Measurements from ENCODE around the gene PDZD11.
"Not testable (repeated sequence)": the region's sequence is repeated elsewhere in the genome, so short reads cannot be mapped to it uniquely, and the experiment has no call there.

The PDZD11 gene

GRCh38 chrX:70257423-70258288 lies 32.1 kb downstream of the PDZD11 start:
- DNase-seq (ENCODE audit: low read depth): no peak

- DNase-seq (ENCODE audit: low read depth): peak; percentile 22
These were observed 34.3 kb downstream of the PDZD11 start for GRCh38 chrX:70255452-70255851.

- DNase-seq (ENCODE audit: low read depth): no peak
These were observed 34.8 kb downstream of the PDZD11 start for GRCh38 chrX:70254909-70255308.

DNA sequence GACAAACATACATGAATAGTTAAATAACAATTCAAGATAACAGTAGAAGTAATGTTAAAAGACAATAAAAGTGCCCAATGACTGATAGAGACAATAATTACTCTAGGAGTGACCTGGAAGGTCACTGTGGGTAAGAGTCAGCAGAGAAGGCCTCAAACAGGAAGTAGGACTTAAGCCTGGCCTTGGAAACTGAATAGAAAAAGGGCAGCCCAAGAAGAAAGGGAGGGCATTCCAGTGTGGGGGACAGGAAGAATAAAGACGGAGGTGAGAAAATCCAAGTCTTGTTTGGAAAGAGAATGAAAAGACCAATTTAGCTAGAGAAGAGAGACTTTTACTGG lies 35.7 kb downstream of the PDZD11 start:
- DNase-seq (ENCODE audit: low read depth): no peak

- no peak for DNase-seq (ENCODE audit: low read depth)
These were observed 36.2 kb downstream of the PDZD11 start for GRCh38 chrX:70253377-70254062.

DNA sequence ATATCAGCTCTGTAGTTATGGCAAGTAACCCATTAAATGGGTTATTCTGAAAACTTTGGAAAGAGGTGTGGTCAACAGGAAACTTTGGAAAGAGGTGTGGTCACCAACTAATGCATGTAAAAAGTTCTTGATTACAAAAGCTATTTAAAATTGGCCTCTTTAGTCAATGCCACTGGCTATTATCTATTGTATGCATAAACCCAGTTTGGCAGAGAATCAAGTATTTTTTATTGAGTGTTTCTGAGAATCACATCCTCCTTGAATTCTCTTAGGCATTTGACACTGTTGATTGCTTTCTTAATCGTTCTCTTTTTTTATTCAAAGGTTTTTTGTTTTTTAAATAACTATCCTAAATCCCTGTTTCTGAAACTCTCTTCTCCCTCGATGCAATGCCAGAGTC lies 37.2 kb downstream of the PDZD11 start:
- no peak for DNase-seq (ENCODE audit: low read depth)

DNA sequence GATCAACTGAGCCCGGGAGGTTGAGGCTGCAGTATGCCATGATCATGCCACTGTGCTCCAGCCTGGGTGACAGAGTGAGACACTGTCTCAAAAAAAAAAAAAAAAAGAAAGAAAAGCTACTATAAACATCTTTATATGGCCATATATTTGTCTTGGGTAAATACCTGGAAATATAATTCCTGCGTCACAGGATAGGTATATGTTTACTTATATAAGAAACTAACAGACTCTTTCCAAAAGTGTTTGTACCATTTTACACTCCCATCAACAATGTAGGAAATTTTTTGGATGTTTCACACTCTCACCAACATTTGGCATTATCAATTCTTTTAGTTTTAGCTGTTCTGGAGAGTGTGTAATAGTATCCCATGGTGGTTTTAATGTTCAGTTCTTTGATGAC lies 42.5 kb downstream of the PDZD11 start:
- no peak for DNase-seq (ENCODE audit: low read depth)

GRCh38 chrX:70244881-70245280 lies 44.8 kb downstream of the PDZD11 start:
- DNase-seq (ENCODE audit: low read depth): no peak

- not testable (repeated sequence) for DNase-seq (ENCODE audit: low read depth)
These were observed 46.1 kb downstream of the PDZD11 start for GRCh38 chrX:70243601-70244000.

DNA sequence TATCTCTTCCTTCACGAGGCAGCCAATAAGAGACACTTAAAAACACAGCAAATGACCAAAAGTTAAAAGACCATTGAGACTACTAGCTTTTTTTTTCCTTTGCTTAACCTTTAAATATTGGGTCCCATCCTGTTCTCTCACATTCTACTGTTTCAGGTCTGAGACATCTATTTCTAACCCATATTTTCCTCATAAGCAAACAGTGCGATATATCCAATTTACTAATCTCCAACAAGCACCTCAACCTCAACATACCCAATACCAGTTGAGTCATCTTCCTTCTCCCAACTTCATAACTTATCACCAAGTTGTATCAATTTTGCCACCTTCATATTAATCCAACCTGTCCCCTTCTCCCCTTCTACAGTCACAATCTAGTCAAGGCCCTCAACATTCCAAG lies 48.2 kb downstream of the PDZD11 start:
- no peak for DNase-seq (ENCODE audit: low read depth)

GRCh38 chrX:70240751-70241150 lies 49.0 kb downstream of the PDZD11 start:
- no peak for DNase-seq (ENCODE audit: low read depth)

All from stromal cell of bone marrow (primary cell).